K562 (cell line): ENCODE measurements around the gene BRCC3.

Experiments
- RFX1 ChIP-seq: fragments of 450-650 bp; IDR thresholded peaks from 2 replicates; pipeline ENCODE4 v1.6.1; 2016; ENCODE audit warnings: mild to moderate bottlenecking, moderate library complexity
- TRIM24 ChIP-seq, 2 experiments: fragments of 450-650 bp; IDR thresholded peaks; 2 replicates each; pipeline ENCODE4 v1.6.1; 2016

DNA sequence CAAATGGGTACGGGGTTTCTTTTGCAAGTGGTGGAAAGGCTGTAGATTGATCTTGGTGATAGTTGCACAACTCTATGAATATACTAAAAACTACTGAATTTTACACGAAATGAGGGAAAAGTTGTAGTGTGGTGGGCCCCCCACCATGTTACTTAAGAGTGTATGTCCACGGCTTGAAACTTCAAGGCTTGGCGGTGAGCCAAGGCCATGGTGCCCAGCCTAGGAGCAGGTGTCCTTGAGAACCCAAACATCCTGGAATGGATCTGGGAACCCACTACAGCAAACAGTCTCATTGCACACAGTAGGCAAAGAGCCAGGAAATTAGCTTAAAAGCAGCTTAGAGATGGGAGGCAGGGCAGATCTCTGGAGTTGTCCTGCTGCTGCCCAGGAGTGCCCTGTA lies 62.9 kb downstream of the BRCC3 start:
- TF ChIP-seq TRIM24 (IDR thresholded peaks at IDR 0.05) (no peak), RFX1 (no peak)
